ENCODE results near the gene PRKCA. TPM values are rescaled to one million over a fixed set of nuclear protein-coding genes. Genes with fewer than 3 reads are reported as not detected.
"Not testable (repeated sequence)": the region's sequence is repeated elsewhere in the genome, so short reads cannot be mapped to it uniquely, and the experiment has no call there.

The PRKCA gene
- 10 to 100 TPM in 1 of 3 donors, 1 to 10 TPM in 2; 5.1 to 10.5 (median 6.6) TPM for total RNA-seq

DNA sequence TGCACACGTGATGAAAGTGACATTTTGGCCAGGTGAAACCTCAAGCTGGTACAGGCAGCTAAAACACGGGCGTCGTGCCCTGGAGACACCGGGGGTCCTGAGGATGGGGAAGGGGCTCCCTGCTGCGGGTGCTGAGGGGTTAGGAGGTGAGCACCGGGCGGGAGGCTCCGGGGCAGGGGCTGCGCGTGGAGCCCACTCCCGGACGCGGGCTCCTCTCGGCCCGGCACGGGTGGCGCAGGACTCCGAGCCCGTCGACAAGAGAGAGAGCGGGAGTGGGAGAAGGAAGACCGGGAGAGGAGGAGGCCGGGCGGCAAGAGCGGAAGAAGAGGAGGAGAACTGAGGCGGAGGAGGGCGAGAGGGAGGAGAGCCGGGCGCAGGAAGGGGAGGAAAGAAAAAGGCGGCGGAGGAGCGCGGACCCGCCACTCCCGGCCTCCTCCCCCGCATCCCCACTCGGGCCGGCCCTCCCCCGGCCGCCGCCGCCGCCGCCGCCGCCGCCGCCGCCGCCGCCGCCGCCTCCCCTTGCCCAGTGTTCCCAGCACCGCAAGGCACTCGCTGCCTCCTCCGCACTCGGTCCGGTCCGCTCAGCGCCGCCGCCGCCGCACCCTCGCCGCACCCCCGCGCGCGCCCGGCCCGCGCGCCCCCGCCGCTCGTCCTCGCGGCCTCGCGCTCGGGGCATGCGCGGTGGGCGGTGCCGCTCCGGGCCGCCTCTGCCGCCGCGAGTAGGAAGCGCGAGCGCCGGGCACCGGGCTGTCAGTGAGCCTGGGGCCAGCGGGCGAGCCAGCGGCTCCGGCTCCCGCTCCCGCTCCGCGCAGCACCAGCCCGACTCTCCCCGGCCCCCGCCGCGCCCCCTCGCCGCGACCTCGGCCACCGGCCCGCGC lies at the start of gene PRKCA:
Gene PRKCA, plus strand, starts transcription at position 750 of the 878 bp plus-strand sequence.
- peak within 1 kb of the TSS; percentile 74 to 83 (median 77) for H3K4me3 ChIP-seq
- H3K4me1 ChIP-seq: no peaks in the 10 kb centered on the region
- no peaks in the 10 kb centered on the region for H3K27me3 ChIP-seq
- H3K9me3 ChIP-seq: no peaks in the 10 kb centered on the region
- intact Hi-C loops (cut with DNase I; ENCODE audit: low total_unique reads): no loop called here
- TF ChIP-seq POLR2A (IDR thresholded peaks at IDR 0.05): no peak
- no peak for TF ChIP-seq POLR2AphosphoS5 (IDR thresholded peaks at IDR 0.05)
- TF ChIP-seq CTCF (IDR thresholded peaks at IDR 0.05): no peak
- no peaks in the 10 kb centered on the region for H3K36me3 ChIP-seq
- H3K27ac ChIP-seq: peak within 1 kb of the TSS; percentile 64 to 87
- peak in 1 of 2 donors; percentile 50 for DNase-seq (ENCODE audit: low spot score in 2 of 2)

DNA sequence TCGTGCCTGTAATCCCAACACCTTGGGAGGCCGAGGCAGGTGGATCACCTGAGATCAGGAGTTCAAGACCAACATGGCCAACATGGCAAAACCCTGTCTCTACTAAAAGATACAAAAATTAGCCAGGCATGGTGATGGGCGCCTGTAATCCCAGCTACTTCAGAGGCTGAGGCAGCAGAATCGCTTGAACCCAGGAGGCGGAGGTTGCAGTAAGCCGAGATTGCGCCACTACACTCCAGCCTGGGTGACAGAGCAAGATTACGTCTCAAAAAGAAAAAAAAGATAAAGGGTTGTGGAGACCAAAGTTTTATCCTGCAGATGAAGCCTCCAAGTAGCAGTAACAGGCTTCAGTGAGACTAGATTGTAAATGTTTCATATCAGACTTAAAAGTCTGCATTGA lies 49.0 kb upstream of the PRKCA start:
- intact Hi-C loops (cut with DNase I; ENCODE audit: low total_unique reads); H3K27ac ChIP-seq; DNase-seq (ENCODE audit: low spot score in 2 of 2); H3K9me3 ChIP-seq; H3K27me3 ChIP-seq; H3K36me3 ChIP-seq; H3K4me3 ChIP-seq; H3K4me1 ChIP-seq: not testable (repeated sequence)

DNA sequence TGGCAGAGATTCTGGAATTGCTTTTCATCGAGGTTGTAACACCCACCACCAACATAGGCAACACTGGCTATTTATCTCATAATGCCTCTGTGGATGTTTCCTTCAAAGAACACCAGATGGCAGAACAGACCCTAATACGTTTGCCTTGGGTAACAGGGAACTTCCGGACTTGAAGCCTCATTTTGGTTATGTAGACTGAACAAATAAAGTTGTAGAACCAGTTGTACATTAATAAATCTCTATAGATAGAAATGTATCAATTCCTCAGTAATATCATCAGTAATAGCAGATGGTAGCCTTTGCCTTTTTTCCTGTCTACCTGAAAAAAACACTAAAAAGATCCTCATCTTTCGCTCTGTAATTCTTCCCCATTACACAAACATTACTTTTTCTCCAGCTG lies 47.3 kb upstream of the PRKCA start:
- DNase-seq (ENCODE audit: low spot score in 2 of 2): no peak
- no peaks in the 10 kb centered on the region for H3K27me3 ChIP-seq
- H3K4me3 ChIP-seq: no peak overlapping the region
- no peaks in the 10 kb centered on the region for H3K9me3 ChIP-seq
- H3K36me3 ChIP-seq: no peaks in the 10 kb centered on the region
- H3K4me1 ChIP-seq: no peaks in the 10 kb centered on the region
- intact Hi-C loops (cut with DNase I; ENCODE audit: low total_unique reads): no loop called here
- H3K27ac ChIP-seq: no peak overlapping the region
- TF ChIP-seq POLR2AphosphoS5 (IDR thresholded peaks at IDR 0.05) (no peak), CTCF (IDR thresholded peaks at IDR 0.05) (peak; percentile 39 to 70 (median 67))

DNA sequence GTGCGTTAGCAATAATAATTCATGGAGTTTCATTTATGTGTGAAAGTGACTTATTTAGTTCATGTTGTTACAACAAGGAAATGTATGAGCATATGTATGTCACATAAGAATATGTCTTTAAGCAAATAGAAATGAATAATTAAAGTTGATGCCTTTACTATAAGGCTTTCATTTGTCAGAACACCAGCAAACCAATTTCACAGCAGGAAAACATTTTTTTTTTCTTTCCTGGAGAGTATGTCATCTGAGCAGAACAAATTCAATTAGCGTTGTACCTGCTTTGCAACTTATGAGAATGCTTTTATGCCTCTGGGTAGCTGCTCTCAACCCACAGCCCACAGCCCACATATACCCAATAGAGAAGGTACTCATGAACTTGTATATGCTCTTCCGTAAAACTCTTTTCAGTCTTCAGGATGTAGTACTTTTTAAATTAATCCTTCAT lies 46.9 kb upstream of the PRKCA start:
- TF ChIP-seq CTCF (IDR thresholded peaks at IDR 0.05) (no peak), POLR2AphosphoS5 (IDR thresholded peaks at IDR 0.05) (no peak), POLR2A (IDR thresholded peaks at IDR 0.05) (no peak)
- Histone ChIP-seq H3K9me3 (no peaks in the 10 kb centered on the region), H3K36me3 (no peaks in the 10 kb centered on the region), H3K27ac (no peak overlapping the region), H3K4me1 (no peaks in the 10 kb centered on the region), H3K4me3 (no peak overlapping the region), H3K27me3 (no peaks in the 10 kb centered on the region)
- no peak for DNase-seq (ENCODE audit: low spot score in 2 of 2)
- intact Hi-C loops (cut with DNase I; ENCODE audit: low total_unique reads): no loop called here

GRCh38 chr17:66260275-66260674 lies 42.1 kb upstream of the PRKCA start:
- intact Hi-C loops (cut with DNase I; ENCODE audit: low total_unique reads): no loop called here
- DNase-seq (ENCODE audit: low spot score in 2 of 2): no peak
- Histone ChIP-seq H3K4me3 (no peak overlapping the region), H3K36me3 (no peaks in the 10 kb centered on the region), H3K27me3 (no peaks in the 10 kb centered on the region), H3K4me1 (no peaks in the 10 kb centered on the region), H3K27ac (no peak overlapping the region), H3K9me3 (no peaks in the 10 kb centered on the region)
- TF ChIP-seq POLR2AphosphoS5 (IDR thresholded peaks at IDR 0.05) (no peak), POLR2A (IDR thresholded peaks at IDR 0.05) (no peak), CTCF (IDR thresholded peaks at IDR 0.05) (no peak)
